MG63 (cell line): ENCODE results near the gene SLC6A14. TPM values are rescaled to one million over a fixed set of nuclear protein-coding genes. Genes with fewer than 3 reads are reported as not detected.
A peak's percentile ranks its signal among the peaks of the same experiment; 100 is the strongest.

ENCODE experiments used
- DNase-seq: peaks from one replicate; pipeline ENCODE4 v3.0.0-alpha.2; 2020
- H3K27me3 ChIP-seq: fragments of 250-450 bp; sonication (Bioruptor Pico); 2 replicates; pipeline ENCODE4 v1.5.1; 2020; ENCODE audit warnings: mild to moderate bottlenecking, moderate library complexity
- H3K36me3 ChIP-seq: fragments of 250-450 bp; sonication (Bioruptor Pico); 2 replicates; pipeline ENCODE4 v1.5.1; 2020; ENCODE audit warnings: mild to moderate bottlenecking, moderate library complexity
- H3K4me3 ChIP-seq: fragments of 250-450 bp; sonication (Bioruptor Pico); 2 replicates; pipeline ENCODE4 v1.5.1; 2020; ENCODE audit warnings: mild to moderate bottlenecking, moderate library complexity
- H3K9me3 ChIP-seq: fragments of 250-450 bp; sonication (Bioruptor Pico); 2 replicates; pipeline ENCODE4 v1.5.1; 2020; ENCODE audit warnings: mild to moderate bottlenecking, moderate library complexity
- total RNA-seq: library from RNA; depleted of rRNA; stranded (reverse); fragments of >200 nt; shearing (Covaris generic); gene quantifications from 2 replicates; pipeline ENCODE4 v1.2.3, GENCODE V29; 2014; ENCODE audit warnings: low replicate concordance; rRNA removed

The SLC6A14 gene
- not detected in 2 replicates for total RNA-seq

- Histone ChIP-seq H3K4me3 (no peak within 1 kb of the TSS), H3K36me3 (no peaks in the 10 kb centered on the region), H3K27me3 (no peaks in the 10 kb centered on the region), H3K9me3 (no peaks in the 10 kb centered on the region)
- DNase-seq: no peak
Observed at GRCh38 chrX:116436358-116436816, at the start of gene SLC6A14. Gene SLC6A14 (plus strand): TSS chrX:116436606. CDS start chrX:116436710, 104 bp downstream.

GRCh38 chrX:116395752-116396151 is 40.7 kb upstream of the SLC6A14 start:
- no peak for DNase-seq
- H3K4me3 ChIP-seq: no peak overlapping the region
- H3K27me3 ChIP-seq: no peaks in the 10 kb centered on the region
- no peaks in the 10 kb centered on the region for H3K9me3 ChIP-seq
- no peaks in the 10 kb centered on the region for H3K36me3 ChIP-seq

GRCh38 chrX:116399681-116400080 is 36.7 kb upstream of the SLC6A14 start:
- no peak overlapping the region for H3K4me3 ChIP-seq
- H3K36me3 ChIP-seq: no peaks in the 10 kb centered on the region
- no peak for DNase-seq
- no peaks in the 10 kb centered on the region for H3K9me3 ChIP-seq
- H3K27me3 ChIP-seq: no peaks in the 10 kb centered on the region

GRCh38 chrX:116409219-116409618 is 27.2 kb upstream of the SLC6A14 start:
- Histone ChIP-seq H3K4me3 (no peak overlapping the region), H3K27me3 (no peaks in the 10 kb centered on the region)

GRCh38 chrX:116413273-116413672 is 23.1 kb upstream of the SLC6A14 start:
- no peaks in the 10 kb centered on the region for H3K9me3 ChIP-seq
- DNase-seq: no peak
- H3K36me3 ChIP-seq: no peaks in the 10 kb centered on the region
- H3K27me3 ChIP-seq: no peaks in the 10 kb centered on the region
- no peak overlapping the region for H3K4me3 ChIP-seq

More at GRCh38 chrX:116409219-116409618, 27.2 kb upstream of the SLC6A14 start:
- Histone ChIP-seq H3K9me3 (no peaks in the 10 kb centered on the region), H3K36me3 (no peaks in the 10 kb centered on the region)
- DNase-seq: no peak

GRCh38 chrX:116417214-116417613 is 19.2 kb upstream of the SLC6A14 start:
- Histone ChIP-seq H3K9me3 (no peaks in the 10 kb centered on the region), H3K36me3 (no peaks in the 10 kb centered on the region), H3K27me3 (no peaks in the 10 kb centered on the region), H3K4me3 (no peak overlapping the region)
- DNase-seq: no peak

GRCh38 chrX:116417968-116418367 is 18.4 kb upstream of the SLC6A14 start:
- H3K9me3 ChIP-seq: no peaks in the 10 kb centered on the region
- no peaks in the 10 kb centered on the region for H3K27me3 ChIP-seq

GRCh38 chrX:116427978-116428377 is 8.4 kb upstream of the SLC6A14 start:
- Histone ChIP-seq H3K9me3 (no peaks in the 10 kb centered on the region), H3K4me3 (no peak overlapping the region), H3K36me3 (no peaks in the 10 kb centered on the region), H3K27me3 (no peaks in the 10 kb centered on the region)
- DNase-seq: no peak

More at GRCh38 chrX:116417968-116418367, 18.4 kb upstream of the SLC6A14 start:
- Histone ChIP-seq H3K4me3 (no peak overlapping the region), H3K36me3 (no peaks in the 10 kb centered on the region)
- DNase-seq: no peak

GRCh38 chrX:116435597-116435996 is 809 bp upstream of the SLC6A14 start:
- Histone ChIP-seq H3K9me3 (no peaks in the 10 kb centered on the region), H3K4me3 (no peak overlapping the region), H3K27me3 (no peaks in the 10 kb centered on the region), H3K36me3 (no peaks in the 10 kb centered on the region)
- DNase-seq: no peak

GRCh38 chrX:116449156-116449555 is 12.8 kb downstream of the SLC6A14 start:
- Histone ChIP-seq H3K36me3 (no peaks in the 10 kb centered on the region), H3K4me3 (no peak overlapping the region), H3K27me3 (no peaks in the 10 kb centered on the region), H3K9me3 (no peaks in the 10 kb centered on the region)
- DNase-seq: no peak

- Histone ChIP-seq H3K9me3 (no peaks in the 10 kb centered on the region), H3K36me3 (no peaks in the 10 kb centered on the region), H3K4me3 (no peak within 1 kb of the TSS), H3K27me3 (no peaks in the 10 kb centered on the region)
- DNase-seq: no peak
Observed at GRCh38 chrX:116462822-116463221, 26.4 kb downstream of the SLC6A14 start, which contains the start of gene CT83. Gene CT83 (minus strand): TSS chrX:116462976. CDS start chrX:116462856, 120 bp downstream.

GRCh38 chrX:116480059-116480458 is 43.7 kb downstream of the SLC6A14 start:
- H3K27me3 ChIP-seq: no peaks in the 10 kb centered on the region
- no peak for DNase-seq
- no peaks in the 10 kb centered on the region for H3K9me3 ChIP-seq
- no peak overlapping the region for H3K4me3 ChIP-seq
- no peaks in the 10 kb centered on the region for H3K36me3 ChIP-seq

GRCh38 chrX:116490104-116490503 is 53.7 kb downstream of the SLC6A14 start:
- no peaks in the 10 kb centered on the region for H3K27me3 ChIP-seq
- no peaks in the 10 kb centered on the region for H3K9me3 ChIP-seq
- no peak for DNase-seq
- no peaks in the 10 kb centered on the region for H3K36me3 ChIP-seq
- H3K4me3 ChIP-seq: no peak overlapping the region

- Histone ChIP-seq H3K36me3 (no peaks in the 10 kb centered on the region), H3K27me3 (no peaks in the 10 kb centered on the region), H3K4me3 (no peak overlapping the region), H3K9me3 (no peaks in the 10 kb centered on the region)
- DNase-seq: no peak
Observed at GRCh38 chrX:116493271-116493670, 56.9 kb downstream of the SLC6A14 start.

- Histone ChIP-seq H3K4me3 (no peak overlapping the region), H3K27me3 (no peaks in the 10 kb centered on the region), H3K9me3 (no peaks in the 10 kb centered on the region), H3K36me3 (no peaks in the 10 kb centered on the region)
- peak; percentile 8 for DNase-seq
Observed at GRCh38 chrX:116499780-116500179, 63.4 kb downstream of the SLC6A14 start.
